ENCODE data around the gene SSBP2.

GRCh38 chr5:81794226-81794625, 43.3 kb upstream of the SSBP2 start:
- no peak for TF ChIP-seq CTCF (IDR thresholded peaks at IDR 0.05)
- no peak for TF ChIP-seq POLR2A (IDR thresholded peaks at IDR 0.05)

All from esophagus squamous epithelium (tissue), 4 donors.